ENCODE data around the gene PHYKPL.

- TF ChIP-seq CTCF (IDR thresholded peaks at IDR 0.05 in 4 of 5, conservative IDR thresholded peaks at IDR 0.05 in 1 of 5) (no peak), POLR2A (IDR thresholded peaks at IDR 0.05) (no peak)
Measured at GRCh38 chr5:178187014-178187413, 45.6 kb downstream of the PHYKPL start, which contains the start of gene GMCL2.

Data from gastrocnemius medialis (tissue), 4 donors.